NCI-H524 (cell line): ENCODE data around the gene NELFA.

Source experiments
- DNase-seq, 2 experiments: peaks; one replicate each; lab custom pipeline; 2025; lab: John Stamatoyannopoulos, UW

The NELFA gene

GRCh38 chr4:1982124-1983052, 26.4 kb downstream of the NELFA start:
- no peak for DNase-seq

GRCh38 chr4:1981251-1982058, 27.3 kb downstream of the NELFA start:
- DNase-seq, result no peak

GRCh38 chr4:1980561-1981041, 28.2 kb downstream of the NELFA start:
- DNase-seq, result no peak

GRCh38 chr4:1979477-1980196, 29.1 kb downstream of the NELFA start:
- no peak for DNase-seq

GRCh38 chr4:1978741-1979476, 29.9 kb downstream of the NELFA start:
- no peak for DNase-seq

GRCh38 chr4:1978226-1978625, 30.5 kb downstream of the NELFA start:
- no peak for DNase-seq

- no peak for DNase-seq
Observed at GRCh38 chr4:1976416-1977352, 32.1 kb downstream of the NELFA start.

GRCh38 chr4:1975880-1976279, 32.9 kb downstream of the NELFA start:
- no peak for DNase-seq

GRCh38 chr4:1975391-1975801, 33.4 kb downstream of the NELFA start:
- no peak for DNase-seq

- no peak for DNase-seq
Observed at GRCh38 chr4:1974840-1975239, 33.9 kb downstream of the NELFA start.

GRCh38 chr4:1973661-1974060, 35.1 kb downstream of the NELFA start:
- no peak for DNase-seq

- DNase-seq, result no peak
Observed at GRCh38 chr4:1973218-1973617, 35.6 kb downstream of the NELFA start.

- no peak for DNase-seq
Observed at GRCh38 chr4:1972414-1972813, 36.4 kb downstream of the NELFA start.

GRCh38 chr4:1971456-1972200, 37.1 kb downstream of the NELFA start:
- no peak for DNase-seq

GRCh38 chr4:1970926-1971325, 37.8 kb downstream of the NELFA start:
- no peak for DNase-seq

- DNase-seq, result no peak
Observed at GRCh38 chr4:1969928-1970723, 38.6 kb downstream of the NELFA start.

GRCh38 chr4:1968686-1969295, 40.0 kb downstream of the NELFA start:
- DNase-seq, result no peak

GRCh38 chr4:1967512-1968149, 41.1 kb downstream of the NELFA start:
- DNase-seq, result no peak
